Left lobe of liver (tissue), 2 donors: ENCODE results near the gene CHMP1A. TPM values are rescaled to one million over a fixed set of nuclear protein-coding genes. Genes with fewer than 3 reads are reported as not detected.
A peak's percentile ranks its signal among the peaks of the same experiment; 100 is the strongest.

Source experiments
- ATAC-seq: fragments of 200-7000 bp; cut with Tn5 transposase; one replicate; pipeline ENCODE4 v1.9.1; 2020; ENCODE audit warnings: mild to moderate bottlenecking, moderate library complexity
- DNase-seq: peaks from one replicate; pipeline ENCODE4 v3.0.0-alpha.2; 2020; ENCODE audit warnings: low spot score
- total RNA-seq: library from RNA; stranded (reverse); gene quantifications from one replicate; pipeline ENCODE4 v1.2.1, GENCODE V29; 2021
- donor health status: DM: no; HTN: no; CAD: no; lungs with moderate emphysema.
- donor health status: DM: no; HTN: yes; CAD: no.

The CHMP1A gene
- total RNA-seq, 1 donor from 2014 or later = 34.7 TPM

DNA sequence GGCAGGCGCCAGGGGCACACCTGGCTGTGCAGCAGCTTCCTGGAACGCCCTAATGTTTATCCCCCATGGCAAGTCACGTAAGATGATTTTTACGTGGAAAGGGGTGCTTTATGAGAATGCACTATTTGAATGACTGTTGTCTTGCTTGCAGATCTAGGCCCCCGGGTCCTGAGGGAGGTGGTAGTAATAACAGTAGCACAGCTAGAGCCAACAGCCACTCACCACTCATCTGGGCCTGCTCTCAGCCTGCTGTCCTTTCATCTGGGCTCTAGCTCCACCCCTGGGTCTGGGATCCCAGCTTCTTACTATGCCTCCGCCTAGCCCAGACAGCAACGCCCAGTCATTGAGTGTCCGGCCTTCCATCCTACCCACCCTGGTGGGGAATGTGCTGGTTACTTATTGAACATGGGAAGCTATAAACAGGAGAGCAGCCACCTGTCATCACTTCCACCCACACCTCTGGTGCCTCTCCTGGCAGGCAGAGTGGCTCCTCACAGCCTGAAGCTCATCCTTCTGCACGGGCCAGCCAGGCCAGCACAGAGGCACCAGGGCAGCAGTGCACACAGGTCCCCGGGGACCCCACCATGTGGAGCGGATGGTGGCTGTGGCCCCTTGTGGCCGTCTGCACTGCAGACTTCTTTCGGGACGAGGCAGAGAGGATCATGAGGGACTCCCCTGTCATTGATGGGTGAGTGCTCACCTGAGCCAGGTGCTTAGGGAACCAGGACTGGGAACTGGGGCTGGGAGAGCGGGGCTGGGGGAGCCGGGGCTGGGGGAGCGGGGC lies 27.5 kb downstream of the CHMP1A start:
- DNase-seq = no peak

DNA sequence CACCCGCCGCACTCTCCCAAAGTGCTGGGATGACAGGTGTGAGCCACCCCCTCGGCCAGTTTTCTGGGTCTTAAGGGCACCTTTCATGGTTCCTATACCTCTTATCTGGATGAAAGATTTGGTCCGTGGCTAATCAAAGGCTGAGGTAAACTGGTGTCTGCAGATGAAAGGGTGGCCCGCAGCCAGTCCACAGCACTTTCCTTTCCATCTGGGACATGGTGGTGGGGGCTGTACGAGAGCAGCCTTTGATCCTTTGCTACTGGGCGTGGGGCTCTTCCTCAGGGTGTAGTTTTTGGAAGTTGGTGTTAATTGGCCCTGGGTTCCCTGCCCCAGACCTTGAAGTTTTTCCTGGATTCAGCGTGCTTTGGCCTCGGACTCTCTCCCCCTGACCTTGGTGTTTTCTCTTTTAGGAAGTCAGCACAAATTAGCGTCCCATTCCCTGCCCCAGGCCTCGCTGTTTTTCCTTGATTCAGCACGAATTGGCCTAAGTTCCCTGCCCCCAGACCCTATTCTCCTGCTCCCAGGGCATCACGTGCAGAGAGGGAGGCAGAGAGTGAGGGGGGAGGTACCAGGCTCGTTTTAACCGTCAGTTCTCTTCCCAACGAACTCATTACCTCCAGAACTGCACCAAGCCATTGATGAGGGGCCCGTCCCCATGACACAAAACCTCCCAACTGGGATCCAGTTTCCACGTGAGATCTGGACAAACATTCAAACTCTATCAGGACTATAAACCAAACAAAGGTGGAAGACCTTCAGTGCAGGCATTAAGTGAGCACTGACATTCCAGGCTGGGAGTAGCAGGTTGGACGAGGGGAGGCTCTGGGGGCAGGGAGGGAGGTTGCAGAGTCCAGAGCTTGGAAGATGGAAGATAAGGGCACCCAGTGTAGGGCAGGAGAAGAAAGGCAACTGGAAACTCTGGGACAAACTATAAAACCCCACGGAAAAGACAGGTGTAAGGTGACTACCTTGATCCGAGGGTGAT lies 32.4 kb downstream of the CHMP1A start:
- DNase-seq (no peak), ATAC-seq (no peak)

More for the DNA sequence above, 27.5 kb downstream of the CHMP1A start:
- ATAC-seq = no peak

DNA sequence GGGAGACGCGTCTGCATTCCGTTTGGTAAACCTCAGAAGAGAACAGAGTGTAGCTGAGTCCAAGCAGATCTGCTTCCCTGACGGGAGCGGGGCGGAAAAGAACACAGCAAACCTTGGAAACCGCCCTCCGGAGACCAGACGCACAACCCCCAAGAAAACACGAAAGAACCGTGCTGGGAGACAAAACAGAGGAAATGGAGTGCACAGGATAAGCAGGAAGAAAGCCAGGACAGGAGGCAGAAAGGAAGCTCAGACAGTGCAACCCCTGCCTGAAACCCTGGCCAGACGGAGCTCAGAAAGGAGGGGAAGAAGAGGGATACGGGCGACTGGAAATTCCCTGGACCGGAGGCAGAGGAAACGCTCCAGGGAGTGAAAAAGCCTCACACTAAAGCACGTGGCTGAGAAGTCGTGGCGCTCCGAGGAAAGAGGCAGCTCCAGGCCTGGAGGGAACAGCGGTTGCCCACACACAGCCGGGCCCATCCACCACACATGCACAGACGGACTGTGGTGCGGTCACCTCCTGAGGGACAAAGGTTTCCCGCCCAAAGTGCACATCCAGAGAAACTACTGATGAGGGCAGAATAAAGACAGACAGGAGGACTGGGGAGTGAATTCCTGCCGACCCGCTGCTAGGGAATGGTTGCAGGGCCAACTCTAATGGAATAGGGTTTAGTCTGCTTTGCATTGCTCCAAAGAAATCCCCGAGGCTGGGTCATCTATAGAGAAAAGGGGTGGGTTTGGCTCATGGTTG lies 33.8 kb downstream of the CHMP1A start:
- DNase-seq = no peak
- peak; percentile 35 for ATAC-seq

DNA sequence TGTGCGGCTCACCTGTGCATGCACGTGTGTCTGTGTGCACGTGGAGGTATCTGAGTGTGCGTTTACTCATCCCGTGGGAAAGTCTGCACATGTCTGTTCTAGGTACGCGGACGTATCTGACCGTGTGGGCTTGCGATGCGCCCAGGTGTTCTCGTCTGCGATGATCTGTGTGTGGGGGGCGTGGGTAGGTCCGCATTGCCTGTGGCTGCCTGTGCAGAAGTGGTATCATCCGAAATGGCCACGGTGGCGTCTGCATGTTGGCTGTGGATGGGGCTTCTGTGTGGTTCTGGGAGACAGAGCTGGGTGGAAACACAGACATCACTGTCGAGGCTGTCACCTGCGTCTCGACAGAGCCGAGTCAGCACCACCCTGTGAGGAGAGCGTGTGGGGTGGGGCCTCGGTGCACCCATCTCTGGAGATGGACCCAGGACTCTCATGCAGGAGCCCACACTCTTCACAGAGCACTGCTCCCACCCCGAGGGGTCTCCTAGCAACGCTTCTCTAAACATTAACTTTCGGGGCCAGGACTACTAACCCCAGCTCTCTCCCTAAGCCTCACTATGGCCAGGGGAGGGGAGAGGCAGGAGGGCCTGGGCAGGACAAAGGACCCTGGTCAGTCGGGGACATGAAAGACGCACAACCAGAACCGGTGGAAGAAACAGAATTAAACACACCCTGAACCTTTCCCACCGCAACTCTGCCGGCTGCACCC lies 35.7 kb downstream of the CHMP1A start:
- ATAC-seq (no peak), DNase-seq (no peak)

DNA sequence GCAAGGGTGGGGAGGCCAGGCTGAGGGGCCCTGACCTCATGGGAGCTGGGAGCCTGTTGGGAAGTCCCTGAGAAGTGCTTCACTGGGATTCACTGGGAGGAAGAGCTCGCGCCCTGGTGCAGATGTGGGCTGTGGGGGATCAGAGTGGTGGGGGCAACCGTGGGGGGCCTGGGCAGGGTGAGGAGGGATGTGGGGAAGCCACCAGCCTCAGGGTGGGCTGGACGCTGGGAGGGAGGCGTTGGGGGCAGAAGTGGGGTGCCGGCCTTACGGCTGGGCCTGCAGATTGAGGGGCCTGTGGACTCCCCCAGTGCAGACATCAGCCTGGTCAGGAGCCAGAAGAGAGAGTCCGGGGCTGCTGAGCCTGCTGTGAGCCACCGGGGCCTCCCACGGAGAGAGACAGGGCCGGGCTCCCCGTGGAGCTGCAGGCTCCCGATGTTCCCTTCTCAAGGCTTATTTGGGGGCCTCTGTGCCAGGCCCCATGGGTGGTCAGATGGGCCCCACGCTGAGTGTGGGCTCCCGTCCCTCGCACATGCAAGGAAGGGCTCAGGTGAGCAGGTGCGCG lies 36.3 kb downstream of the CHMP1A start:
- DNase-seq (no peak), ATAC-seq (no peak)

- ATAC-seq = no peak
- no peak for DNase-seq
Measured at GRCh38 chr16:89620406-89620841, 37.1 kb downstream of the CHMP1A start.

- ATAC-seq (no peak), DNase-seq (no peak)
Measured at GRCh38 chr16:89619840-89620239, 37.7 kb downstream of the CHMP1A start.

DNA sequence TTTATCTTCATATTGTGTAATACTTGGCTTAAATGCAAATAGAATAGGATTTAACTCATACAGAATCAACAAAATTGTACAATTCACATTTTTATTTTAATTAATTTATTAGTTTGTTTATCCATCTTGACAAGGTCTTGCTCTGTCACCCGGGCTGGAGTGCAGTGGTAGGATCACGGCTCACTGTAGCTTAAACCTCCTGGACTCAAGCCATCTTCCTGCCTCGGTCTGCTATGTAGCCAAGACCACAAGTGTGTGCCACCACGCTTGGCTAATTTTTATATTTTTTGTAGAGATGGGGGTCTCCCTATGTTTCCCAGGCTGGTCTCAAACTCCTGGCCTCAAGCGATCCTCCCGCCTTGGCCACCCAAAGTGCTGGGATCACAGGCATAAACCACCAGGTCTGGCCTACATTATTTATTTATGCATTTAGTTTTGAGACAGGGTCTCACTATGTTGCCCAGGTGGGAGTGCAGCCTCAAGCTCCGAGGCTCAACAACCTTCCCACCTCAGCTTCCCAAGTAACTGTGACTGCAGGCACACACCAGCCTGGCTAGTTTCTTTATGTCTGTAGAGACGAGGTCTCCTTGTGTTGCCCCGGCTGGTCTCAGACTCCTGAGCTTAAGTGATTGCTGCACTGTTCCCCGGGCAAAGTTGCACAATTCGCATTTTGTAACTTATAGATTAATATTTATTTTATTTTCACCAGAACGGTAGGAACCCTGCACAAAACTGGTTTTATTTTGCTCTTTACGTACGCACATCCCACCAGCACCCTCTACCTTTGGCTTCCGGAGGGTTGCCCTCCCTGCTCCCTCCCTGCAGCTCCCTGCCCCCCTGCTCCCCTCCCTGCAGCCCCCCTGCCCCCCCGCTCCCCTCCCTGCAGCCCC lies 39.2 kb downstream of the CHMP1A start:
- ATAC-seq (no peak), DNase-seq (no peak)

- DNase-seq (no peak), ATAC-seq (no peak)
Measured at GRCh38 chr16:89617036-89617435, 40.5 kb downstream of the CHMP1A start.

- ATAC-seq (no peak), DNase-seq (no peak)
Measured at GRCh38 chr16:89616623-89617022, 40.9 kb downstream of the CHMP1A start.

GRCh38 chr16:89615596-89616090 lies 41.9 kb downstream of the CHMP1A start:
- DNase-seq (no peak), ATAC-seq (peak; percentile 75)

- peak; percentile 19 for ATAC-seq
- DNase-seq = no peak
Measured at GRCh38 chr16:89615176-89615575, 42.3 kb downstream of the CHMP1A start.

DNA sequence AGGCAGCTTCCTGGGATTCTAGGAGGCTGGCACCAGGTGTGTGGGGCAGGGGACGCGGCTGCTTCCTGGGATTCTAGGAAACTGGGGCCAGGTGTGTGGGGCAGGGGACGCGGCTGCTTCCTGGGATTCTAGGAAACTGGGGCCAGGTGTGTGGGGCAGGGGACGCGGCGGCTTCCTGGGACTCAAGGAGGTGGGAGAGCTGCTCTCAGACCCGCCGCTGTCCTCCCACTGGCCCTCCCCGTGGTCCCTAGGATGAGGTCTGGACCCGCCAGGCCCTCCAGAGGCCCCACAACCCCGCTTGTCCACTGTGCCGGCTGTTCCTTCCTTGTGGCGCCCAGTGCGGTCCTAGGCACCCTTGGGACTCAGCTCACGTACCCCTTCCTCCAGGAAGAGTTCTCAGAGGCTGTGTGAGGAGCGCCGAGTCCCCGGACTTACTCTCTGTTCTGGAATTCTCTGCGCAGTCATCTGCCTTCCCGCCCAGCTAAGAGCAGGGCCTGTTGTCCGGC lies 43.5 kb downstream of the CHMP1A start:
- DNase-seq (no peak), ATAC-seq (no peak)

DNA sequence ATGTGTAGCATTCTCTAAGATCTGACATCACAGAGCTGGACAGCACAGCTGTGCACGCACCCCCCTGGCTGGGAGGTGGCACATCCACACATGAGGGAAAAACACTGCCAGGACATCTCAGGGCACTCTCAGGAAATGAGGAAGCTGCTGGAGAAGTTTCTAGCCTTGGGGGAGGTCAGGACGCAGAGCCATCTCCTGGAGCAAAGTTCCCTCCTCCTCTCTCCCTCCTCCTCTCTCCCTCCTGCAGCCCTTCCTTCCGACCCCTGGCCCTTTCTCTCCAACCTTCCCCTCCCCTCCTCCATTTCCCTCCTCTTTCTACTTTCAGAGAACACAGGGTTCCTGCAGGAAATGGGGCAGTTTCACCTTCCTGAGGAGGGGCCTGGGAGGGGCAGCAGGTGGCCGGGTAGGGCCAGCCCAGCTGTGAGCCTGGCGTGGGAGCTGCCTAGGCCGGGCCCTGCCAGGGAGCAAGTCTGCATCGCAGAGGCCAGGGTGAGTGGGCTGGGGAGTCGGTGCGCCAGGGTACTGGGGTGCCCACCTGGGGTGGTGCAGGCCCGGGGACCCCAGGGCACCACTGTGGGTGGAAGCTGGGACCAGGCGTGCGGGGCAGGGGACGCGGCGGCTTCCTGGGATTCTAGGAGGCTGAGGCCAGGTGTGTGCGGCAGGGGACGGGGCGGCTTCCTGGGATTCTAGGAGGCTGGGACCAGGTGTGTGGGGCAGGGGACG lies 44.1 kb downstream of the CHMP1A start, which contains the start of gene DPEP1:
TSS of gene DPEP1 (plus strand) at position 412 of the 723 bp plus-strand sequence. CDS start 16,769 bp downstream, outside the sequence.
- no peak for ATAC-seq
- DNase-seq = no peak

GRCh38 chr16:89612415-89613166 lies 44.9 kb downstream of the CHMP1A start:
- ATAC-seq = no peak
- DNase-seq = no peak

- DNase-seq (no peak), ATAC-seq (no peak)
Measured at GRCh38 chr16:89610108-89610453, 47.4 kb downstream of the CHMP1A start.
